ENCODE results near the gene NTMT1. TPM values are rescaled to one million over a fixed set of nuclear protein-coding genes. Genes with fewer than 3 reads are reported as not detected.
"Not testable (repeated sequence)": the region's sequence is repeated elsewhere in the genome, so short reads cannot be mapped to it uniquely, and the experiment has no call there.

The NTMT1 gene
- polyA plus RNA-seq (2013, experiment 1 of 2; ENCODE audit: insufficient read length) = 83.9 TPM
- 84.8 TPM for polyA plus RNA-seq (2013, experiment 2 of 2; ENCODE audit: insufficient read length)

GRCh38 chr9:129626079-129626624 lies at the start of gene NTMT1:
Gene NTMT1, plus strand, starts transcription at chr9:129626163. Its CDS starts 6,541 bp downstream, at chr9:129632704.
- peak; percentile 85 for DNase-seq

DNA sequence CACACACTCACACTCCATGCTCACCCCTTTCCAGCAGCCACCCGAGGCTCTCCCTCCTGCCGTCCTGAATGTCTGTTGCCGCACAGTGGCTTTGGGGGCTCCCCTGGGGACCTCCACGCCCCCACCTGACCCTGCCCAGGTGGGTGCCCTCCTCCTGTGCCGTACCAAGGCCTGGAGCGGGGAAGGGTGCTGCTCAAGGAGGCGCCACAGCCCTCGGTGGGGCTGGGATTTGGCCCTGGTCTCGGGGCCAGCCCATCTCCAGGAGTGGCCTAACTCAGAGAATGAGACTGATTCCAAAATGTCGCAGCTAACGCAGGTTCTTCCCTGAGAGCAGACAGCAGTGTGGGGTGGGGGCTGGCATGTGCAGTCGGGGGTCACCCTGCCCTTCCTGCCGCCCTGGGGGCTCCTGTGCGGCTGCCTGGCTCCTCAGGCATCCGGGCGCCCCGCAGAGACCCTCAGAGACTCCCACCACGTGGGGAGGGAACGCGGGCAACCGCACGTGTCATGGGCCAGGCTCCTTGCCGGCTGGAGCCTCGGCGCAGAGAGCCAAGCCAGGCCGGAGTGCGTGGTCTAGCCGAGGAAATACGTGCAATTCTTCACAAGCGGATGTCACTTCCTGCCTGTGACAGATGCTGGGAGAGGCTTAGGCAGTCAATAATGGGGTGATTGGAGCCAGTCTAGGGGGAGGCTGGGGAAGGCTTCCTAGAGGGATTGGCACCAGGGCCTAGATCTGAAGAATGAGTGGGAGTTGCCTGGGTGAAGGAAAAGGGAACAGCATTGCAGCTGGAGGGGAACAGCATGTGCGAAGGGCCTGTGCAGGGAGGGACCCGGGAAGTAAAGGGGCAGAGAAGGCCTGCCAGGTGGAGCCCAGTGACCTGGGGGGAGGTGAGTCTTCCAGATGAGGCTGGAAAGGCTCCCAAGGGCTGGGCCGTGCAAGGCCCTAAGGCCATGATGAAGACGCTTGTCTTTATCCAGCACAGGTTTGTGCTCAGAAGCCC lies 49.1 kb upstream of the NTMT1 start:
- peak; percentile 88 for DNase-seq

DNA sequence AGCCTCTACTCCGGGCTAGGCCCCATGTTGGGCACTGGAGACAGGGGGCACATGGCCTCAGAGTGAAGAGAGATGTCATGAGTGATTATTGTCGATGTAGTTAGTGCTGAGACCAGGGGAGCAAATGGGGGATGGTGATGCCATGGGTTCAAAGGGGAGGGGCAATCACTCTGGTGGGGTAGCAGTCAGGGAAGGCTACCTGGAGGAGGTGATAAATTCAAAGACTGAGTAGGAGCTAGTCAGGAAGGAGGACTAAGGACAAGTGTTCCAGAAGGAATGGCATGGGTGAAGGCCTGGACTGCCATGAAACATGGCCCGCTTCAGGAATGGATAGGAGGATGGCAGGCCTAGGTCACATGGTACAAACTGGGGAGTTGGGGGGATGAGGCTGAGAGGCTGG lies 46.7 kb upstream of the NTMT1 start:
- DNase-seq = no peak

GRCh38 chr9:129580211-129580915 lies 45.6 kb upstream of the NTMT1 start:
- DNase-seq = no peak

DNA sequence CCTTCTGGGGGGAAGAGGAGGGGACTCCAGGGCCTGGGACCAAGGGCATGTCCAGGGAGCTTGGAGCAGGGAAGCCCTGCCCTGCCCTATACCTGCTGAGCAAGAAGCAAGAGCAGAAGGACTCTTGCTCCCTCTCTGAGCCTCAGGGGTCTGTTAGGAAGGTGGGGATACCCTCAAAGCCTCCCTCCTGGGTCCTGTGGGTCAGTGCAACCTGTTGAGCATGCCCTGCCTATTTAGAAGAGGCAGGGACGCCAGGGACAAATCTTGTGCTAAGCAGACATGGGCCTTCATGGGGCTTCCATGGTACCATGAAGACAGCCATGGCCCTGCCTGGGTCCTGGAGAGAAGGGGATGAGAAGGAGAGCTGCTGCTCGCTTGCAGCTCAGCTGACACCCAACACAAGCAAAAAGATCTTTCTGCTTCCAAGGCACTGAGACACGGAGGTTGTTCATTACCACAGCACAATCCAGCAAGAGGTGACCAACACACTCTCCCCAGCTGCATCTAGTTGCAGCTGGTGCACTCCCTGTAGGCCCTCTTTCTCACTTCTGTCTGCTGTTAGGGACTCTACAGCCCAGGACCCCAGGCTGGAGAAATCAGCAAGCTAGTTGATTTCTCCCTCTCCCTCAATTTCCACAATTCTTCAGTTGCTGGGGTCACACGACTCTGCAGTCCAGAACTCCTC lies 44.3 kb upstream of the NTMT1 start:
- no peak for DNase-seq

- DNase-seq = no peak
These were observed 43.1 kb upstream of the NTMT1 start for GRCh38 chr9:129582855-129583254.

GRCh38 chr9:129583308-129584038 lies 42.5 kb upstream of the NTMT1 start:
- DNase-seq = peak; percentile 36

- peak; percentile 87 for DNase-seq
These were observed 41.8 kb upstream of the NTMT1 start for GRCh38 chr9:129584136-129584535.

GRCh38 chr9:129585352-129585751 lies 40.6 kb upstream of the NTMT1 start:
- no peak for DNase-seq

- DNase-seq = peak; percentile 22
These were observed 39.7 kb upstream of the NTMT1 start for GRCh38 chr9:129586245-129586644.

- peak; percentile 37 for DNase-seq
These were observed 39.3 kb upstream of the NTMT1 start for GRCh38 chr9:129586685-129587084.

GRCh38 chr9:129587487-129588262 lies 38.3 kb upstream of the NTMT1 start:
- peak; percentile 74 for DNase-seq

DNA sequence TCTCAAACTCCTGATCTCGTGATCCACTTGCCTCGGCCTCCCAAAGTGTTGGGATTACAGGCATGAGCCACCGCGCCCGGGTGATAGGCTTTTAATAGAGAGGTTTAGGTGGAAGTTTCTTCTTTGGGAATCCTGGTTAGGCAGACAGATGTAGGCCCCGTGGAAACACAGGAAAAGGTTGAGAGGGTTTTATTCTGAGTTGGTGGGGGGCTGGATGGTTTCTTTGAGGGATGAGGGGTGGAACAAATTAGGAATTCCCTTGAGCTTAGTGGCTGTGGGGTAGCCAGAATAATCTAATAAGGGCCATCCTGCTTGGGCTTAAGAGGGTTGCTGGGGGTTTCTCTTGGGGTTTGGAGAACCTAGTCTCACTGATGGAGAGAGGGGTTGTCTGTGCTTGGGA lies 35.5 kb upstream of the NTMT1 start:
- no peak for DNase-seq

DNA sequence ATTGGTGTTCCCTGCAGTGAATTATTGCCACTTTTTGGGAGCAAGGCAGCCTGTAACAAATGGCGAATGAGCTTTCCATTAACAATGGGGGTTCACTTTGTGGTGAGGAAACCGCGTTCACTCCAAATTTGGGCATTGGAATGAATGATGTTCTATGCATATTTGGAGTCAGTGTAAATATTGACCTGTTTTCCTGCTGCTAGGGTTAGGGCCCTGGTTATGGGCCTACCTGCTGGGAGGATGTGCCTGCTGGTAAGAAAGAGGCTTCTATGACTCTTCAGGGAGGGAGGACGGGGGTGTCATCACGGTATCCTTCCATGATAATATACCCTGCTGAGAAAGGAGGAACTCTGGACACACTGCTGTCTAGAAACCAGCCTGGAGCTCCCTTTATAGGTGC lies 34.0 kb upstream of the NTMT1 start:
- DNase-seq = no peak

GRCh38 chr9:129592790-129593189 lies 33.2 kb upstream of the NTMT1 start:
- DNase-seq = not testable (repeated sequence)

DNA sequence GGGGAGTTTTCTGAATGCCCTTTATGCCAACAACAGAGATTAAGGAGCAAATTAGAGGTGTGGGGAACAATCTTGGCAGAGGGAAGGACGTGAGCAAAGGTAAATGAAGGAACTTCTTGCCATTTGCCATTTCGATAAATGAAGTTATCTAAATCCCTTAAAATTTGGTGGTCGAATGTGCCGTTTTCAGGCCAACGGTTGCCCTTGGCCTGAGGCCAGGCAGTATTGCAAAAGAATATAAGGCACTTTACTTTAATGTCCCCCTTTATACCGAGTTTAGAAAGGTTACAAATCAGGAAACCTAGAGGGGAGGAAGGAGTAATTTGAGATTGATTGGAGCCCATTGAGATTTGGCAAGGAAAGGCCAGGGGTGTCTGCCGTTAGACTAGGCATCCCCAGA lies 31.3 kb upstream of the NTMT1 start:
- DNase-seq = no peak

- DNase-seq = peak; percentile 72
These were observed 30.6 kb upstream of the NTMT1 start for GRCh38 chr9:129595311-129595741.

DNA sequence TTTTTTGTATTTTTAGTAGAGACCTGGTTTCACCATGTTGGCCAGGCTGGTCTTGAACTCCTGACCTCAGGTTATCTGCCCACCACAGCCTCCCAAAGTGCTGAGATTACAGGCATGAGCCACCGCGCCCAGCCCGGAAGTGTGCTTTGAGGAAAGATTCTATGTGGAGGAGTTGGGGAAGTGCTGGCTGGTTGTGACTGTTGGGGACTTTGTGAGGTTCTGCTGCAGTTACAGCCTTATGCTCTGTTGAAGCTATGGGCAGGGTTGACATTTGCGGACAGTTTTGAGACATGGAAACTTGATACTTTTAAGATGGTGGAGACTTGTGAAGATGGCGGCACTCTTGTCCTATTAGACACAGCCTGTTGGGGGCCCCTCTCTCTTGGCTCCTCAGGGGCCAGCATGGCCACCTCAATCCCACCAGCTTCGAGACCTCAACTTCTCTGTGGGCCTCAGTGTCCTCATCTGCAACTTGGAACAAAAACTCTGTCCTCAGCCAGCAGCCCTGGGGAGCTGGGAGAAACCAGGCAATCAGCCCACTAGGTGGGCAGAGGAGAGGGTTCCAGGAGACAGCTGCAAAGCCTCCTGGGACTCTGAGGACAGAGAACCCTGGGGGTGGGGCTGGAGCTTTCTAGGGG lies 29.9 kb upstream of the NTMT1 start:
- DNase-seq = no peak

DNA sequence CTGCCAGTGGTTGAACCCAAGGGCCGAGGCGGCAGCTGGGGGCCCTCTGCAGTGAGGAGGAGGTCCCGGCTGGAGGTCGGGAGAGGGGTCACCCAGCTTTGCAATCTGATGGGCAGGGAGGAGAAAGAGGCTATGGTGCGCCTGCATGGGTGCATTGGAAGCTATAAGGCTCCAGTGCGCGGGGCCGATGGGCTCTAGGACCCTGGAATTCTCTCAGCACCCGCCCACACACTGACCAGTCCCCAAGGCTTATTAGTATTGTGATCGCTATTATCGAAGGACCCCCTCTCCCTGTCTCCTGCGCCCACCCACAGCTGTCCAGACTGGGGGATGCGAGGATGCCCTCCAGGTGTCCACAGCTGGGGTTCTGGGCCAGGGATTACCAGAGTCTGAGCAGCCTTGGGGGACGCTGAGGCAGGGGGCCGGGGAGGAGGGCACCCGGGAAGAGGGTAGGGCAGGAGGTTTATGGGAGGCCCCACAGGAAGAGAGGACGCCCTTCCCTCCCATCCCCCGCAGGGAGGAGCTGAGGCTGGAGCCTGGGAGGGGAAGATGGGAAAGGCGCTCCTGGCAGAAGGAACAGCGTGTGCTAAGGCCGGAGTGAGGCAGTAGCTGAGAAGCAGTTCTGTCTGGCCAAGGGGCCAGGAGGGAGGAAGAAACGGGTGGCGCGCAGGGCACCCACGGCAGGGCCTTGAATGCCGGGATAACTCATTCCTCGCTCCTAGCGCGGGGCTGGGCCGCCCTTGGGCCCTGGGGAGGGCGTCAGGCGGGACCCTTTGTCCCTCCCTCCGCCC lies 29.2 kb upstream of the NTMT1 start:
- DNase-seq = peak; percentile 82
